Measurements from ENCODE around the gene SLC35F4. TPM values are rescaled to one million over a fixed set of nuclear protein-coding genes. Genes with fewer than 3 reads are reported as not detected.

Gene SLC35F4
- total and polyA plus RNA-seq, 2 of the 8 experiments (the other 6 are each of a cell fraction or from before 2014, with no cell fraction given) = not detected

DNA sequence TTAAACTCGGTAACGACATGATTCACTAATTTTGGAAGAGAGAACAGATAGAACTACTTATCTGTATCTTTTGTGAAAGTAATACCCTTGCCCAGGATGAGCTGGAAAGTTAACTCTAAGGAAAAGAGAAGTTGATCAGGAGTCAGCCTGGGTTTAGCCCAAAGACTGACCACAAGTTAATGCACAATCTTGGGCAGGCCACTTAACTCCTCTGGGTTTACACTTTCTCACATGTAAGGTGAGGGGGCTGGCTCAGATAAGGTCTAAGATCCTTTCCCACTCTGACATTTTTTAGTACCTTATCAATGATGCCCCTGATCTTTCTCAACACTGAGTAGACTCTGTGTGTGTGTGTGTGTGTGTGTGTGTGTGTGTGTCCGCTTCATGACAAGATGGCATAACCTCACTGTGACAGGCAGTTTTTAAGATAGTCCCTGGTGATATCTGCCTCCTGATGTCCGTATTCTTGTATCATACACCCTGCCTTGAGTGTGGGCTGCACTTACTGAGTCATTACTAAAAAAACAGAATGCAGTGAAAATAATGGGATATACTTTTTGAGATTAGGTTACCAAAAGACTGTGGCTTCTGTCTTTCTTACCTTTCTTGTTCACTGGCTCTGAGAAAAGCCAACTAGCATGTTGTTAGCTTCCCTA is 316.0 kb downstream of the SLC35F4 start (continued):
- TF ChIP-seq, protein P1, sequence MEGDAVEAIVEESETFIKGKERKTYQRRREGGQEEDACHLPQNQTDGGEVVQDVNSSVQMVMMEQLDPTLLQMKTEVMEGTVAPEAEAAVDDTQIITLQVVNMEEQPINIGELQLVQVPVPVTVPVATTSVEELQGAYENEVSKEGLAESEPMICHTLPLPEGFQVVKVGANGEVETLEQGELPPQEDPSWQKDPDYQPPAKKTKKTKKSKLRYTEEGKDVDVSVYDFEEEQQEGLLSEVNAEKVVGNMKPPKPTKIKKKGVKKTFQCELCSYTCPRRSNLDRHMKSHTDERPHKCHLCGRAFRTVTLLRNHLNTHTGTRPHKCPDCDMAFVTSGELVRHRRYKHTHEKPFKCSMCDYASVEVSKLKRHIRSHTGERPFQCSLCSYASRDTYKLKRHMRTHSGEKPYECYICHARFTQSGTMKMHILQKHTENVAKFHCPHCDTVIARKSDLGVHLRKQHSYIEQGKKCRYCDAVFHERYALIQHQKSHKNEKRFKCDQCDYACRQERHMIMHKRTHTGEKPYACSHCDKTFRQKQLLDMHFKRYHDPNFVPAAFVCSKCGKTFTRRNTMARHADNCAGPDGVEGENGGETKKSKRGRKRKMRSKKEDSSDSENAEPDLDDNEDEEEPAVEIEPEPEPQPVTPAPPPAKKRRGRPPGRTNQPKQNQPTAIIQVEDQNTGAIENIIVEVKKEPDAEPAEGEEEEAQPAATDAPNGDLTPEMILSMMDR (IDR thresholded peaks at IDR 0.05; ENCODE audit: control extremely low read depth in 1 of 3, insufficient read depth in 1 of 3, low read depth in 1 of 3, low read length in 3 of 3) = no peak
- TF ChIP-seq, protein P2, sequence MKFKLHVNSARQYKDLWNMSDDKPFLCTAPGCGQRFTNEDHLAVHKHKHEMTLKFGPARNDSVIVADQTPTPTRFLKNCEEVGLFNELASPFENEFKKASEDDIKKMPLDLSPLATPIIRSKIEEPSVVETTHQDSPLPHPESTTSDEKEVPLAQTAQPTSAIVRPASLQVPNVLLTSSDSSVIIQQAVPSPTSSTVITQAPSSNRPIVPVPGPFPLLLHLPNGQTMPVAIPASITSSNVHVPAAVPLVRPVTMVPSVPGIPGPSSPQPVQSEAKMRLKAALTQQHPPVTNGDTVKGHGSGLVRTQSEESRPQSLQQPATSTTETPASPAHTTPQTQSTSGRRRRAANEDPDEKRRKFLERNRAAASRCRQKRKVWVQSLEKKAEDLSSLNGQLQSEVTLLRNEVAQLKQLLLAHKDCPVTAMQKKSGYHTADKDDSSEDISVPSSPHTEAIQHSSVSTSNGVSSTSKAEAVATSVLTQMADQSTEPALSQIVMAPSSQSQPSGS (IDR thresholded peaks at IDR 0.05; ENCODE audit: low read length) = no peak
- no peak for TF ChIP-seq SUZ12 (IDR thresholded peaks at IDR 0.05; ENCODE audit: low read length)
- TF ChIP-seq SIN3A (conservative IDR thresholded peaks at IDR 0.05 in 1 of 2, IDR thresholded peaks at IDR 0.05 in 1 of 2; ENCODE audit: low read depth in 1 of 2, low read length in 2 of 2) = no peak
- TF ChIP-seq KDM4A (IDR thresholded peaks at IDR 0.05; ENCODE audit: low read depth, low read length, severe bottlenecking) = no peak
- TF ChIP-seq CREB1 (IDR thresholded peaks at IDR 0.05) = no peak
- TF ChIP-seq TAF7 (optimal IDR thresholded peaks at IDR 0.05; ENCODE audit: borderline replicate concordance, low read depth, low read length) = no peak
